Liver (tissue), 9 donors: ENCODE data around the gene SAPCD2. TPM values are rescaled to one million over a fixed set of nuclear protein-coding genes. Genes with fewer than 3 reads are reported as not detected.

Experiments
- DNase-seq: peaks from one replicate; pipeline ENCODE4 v3.0.0-alpha.2; 2017; ENCODE audit warnings: low spot score
- H3K27ac ChIP-seq, 2 donors: one replicate each; pipeline ENCODE4 v1.7.0; 2013; ENCODE audit warnings: inconsistent platforms in 2 of 2, low read length in 2 of 2, control low read depth in 1 of 2, low read depth in 1 of 2, mild to moderate bottlenecking in 1 of 2
- H3K27me3 ChIP-seq, 4 donors: one replicate each; pipeline versions ENCODE4 v1.6.1 to v1.7.0; 2013; ENCODE audit warnings: low read length in 3 of 4, inconsistent platforms in 1 of 4, mild to moderate bottlenecking in 1 of 4, moderate library complexity in 1 of 4; ENCODE audit not compliant: control insufficient read depth in 4 of 4, insufficient read depth in 4 of 4
- H3K36me3 ChIP-seq, 4 donors: one replicate each; pipeline versions ENCODE4 v1.6.1 to v1.7.0; 2013; ENCODE audit warnings: low read length in 3 of 4, mild to moderate bottlenecking in 3 of 4, low read depth in 1 of 4, moderate library complexity in 1 of 4; ENCODE audit not compliant: control insufficient read depth in 4 of 4, insufficient read depth in 3 of 4
- H3K4me1 ChIP-seq, 4 donors: one replicate each; pipeline versions ENCODE4 v1.6.1 to v1.7.0; 2013; ENCODE audit warnings: low read length in 3 of 4, mild to moderate bottlenecking in 3 of 4, moderate library complexity in 1 of 4; ENCODE audit not compliant: control insufficient read depth in 4 of 4, insufficient read depth in 4 of 4
- H3K4me3 ChIP-seq, 3 donors: one replicate each; pipeline versions ENCODE4 v1.6.1 to v1.7.0; 2013; ENCODE audit warnings: low read length in 3 of 3, control low read depth in 1 of 3, low read depth in 1 of 3, mild to moderate bottlenecking in 1 of 3
- H3K9ac ChIP-seq, 2 donors: one replicate each; pipeline ENCODE4 v1.7.0; 2013; ENCODE audit warnings: low read length in 2 of 2, mild to moderate bottlenecking in 2 of 2, moderate library complexity in 2 of 2, control low read depth in 1 of 2, low read depth in 1 of 2
- H3K9me3 ChIP-seq, 4 donors: one replicate each; pipeline versions ENCODE4 v1.6.1 to v1.7.0; 2013; ENCODE audit warnings: low read length in 3 of 4; ENCODE audit not compliant: control insufficient read depth in 4 of 4
- EGR1 ChIP-seq, 2 donors: IDR thresholded peaks; 2 replicates each; pipeline ENCODE4 v1.6.1; 2016 to 2018; ENCODE audit warnings: antibody characterized with exemption in 2 of 2, low read depth in 2 of 2
- FOXA1 ChIP-seq: IDR thresholded peaks from 2 replicates; pipeline ENCODE4 v1.6.1; 2016; ENCODE audit warnings: antibody characterized with exemption
- FOXA2 ChIP-seq: IDR thresholded peaks from 2 replicates; pipeline ENCODE4 v1.6.1; 2016; ENCODE audit warnings: antibody characterized with exemption
- GABPA ChIP-seq, 2 donors: IDR thresholded peaks in 1 of 2; conservative IDR thresholded peaks in 1 of 2; 2 replicates each; pipeline ENCODE4 v1.6.1; 2016; ENCODE audit warnings: antibody characterized with exemption in 2 of 2, mild to moderate bottlenecking in 1 of 2, moderate library complexity in 1 of 2
- HNF4A ChIP-seq, 2 donors: conservative IDR thresholded peaks; 2 replicates each; pipeline ENCODE4 v1.6.1; 2016; ENCODE audit warnings: antibody characterized with exemption in 2 of 2, mild to moderate bottlenecking in 2 of 2
- JUND ChIP-seq, 2 donors: IDR thresholded peaks; 2 replicates each; pipeline ENCODE4 v1.6.1; 2016; ENCODE audit warnings: antibody characterized with exemption in 2 of 2
- RXRA ChIP-seq, 2 donors: IDR thresholded peaks; 2 replicates each; pipeline ENCODE4 v1.6.1; 2017 to 2018; ENCODE audit warnings: antibody characterized with exemption in 2 of 2, mild to moderate bottlenecking in 1 of 2
- SP1 ChIP-seq: IDR thresholded peaks from 2 replicates; pipeline ENCODE4 v1.6.1; 2018; ENCODE audit warnings: antibody characterized with exemption, mild to moderate bottlenecking
- YY1 ChIP-seq: IDR thresholded peaks from 2 replicates; pipeline ENCODE4 v1.6.1; 2016; ENCODE audit warnings: antibody characterized with exemption, mild to moderate bottlenecking
- WGBS: extraction: QIAGEN DNeasy Blood & Tissue Kit; methylation state at CpG from one replicate; pipeline ENCODE4 v1.1.7; 2013; 5-methylcytosine and 5-hydroxymethylcytosine counted together
- polyA plus RNA-seq, 2 donors: library from polyadenylated mRNA; stranded (reverse) in 1 of 2; unstranded in 1 of 2; fragments of 200-250 nt in 1 of 2; fragments of >200 nt in 1 of 2; fragmentation: Nextera tagmentation in 1 of 2; extraction: Ambion mirVana in 1 of 2; gene quantifications; one replicate each; pipeline versions ENCODE4 v1.2.1 to v1.2.3, GENCODE V29; 2013 to 2015
- total RNA-seq, 2 donors: library from RNA; depleted of rRNA; stranded (reverse); fragments of >200 nt; gene quantifications; one replicate each; pipeline ENCODE4 v1.2.3, GENCODE V29; 2014
- TF ChIP-seq, protein P1 (sequence below): IDR thresholded peaks from 2 replicates; pipeline ENCODE4 v1.6.1; 2016; ENCODE audit warnings: antibody characterized with exemption, mild to moderate bottlenecking
- TF ChIP-seq, protein P2 (sequence below): IDR thresholded peaks from 2 replicates; pipeline ENCODE4 v1.6.1; 2016; ENCODE audit warnings: antibody characterized with exemption
- TF ChIP-seq, protein P3 (sequence below): fragments of 150-350 bp; IDR thresholded peaks from 2 replicates; pipeline ENCODE4 v1.5.1; 2017; ENCODE audit warnings: improper control_type of control experiment, low read depth, low read length; ENCODE audit not compliant: missing input control
- TF ChIP-seq, protein P4 (sequence below): IDR thresholded peaks from 2 replicates; pipeline ENCODE4 v1.6.1; 2016; ENCODE audit warnings: antibody characterized with exemption
- TF ChIP-seq, protein P5 (sequence below): IDR thresholded peaks from 2 replicates; pipeline ENCODE4 v1.6.1; 2016; ENCODE audit warnings: antibody characterized with exemption
- donor health status: healthy.
- donor health status: healthy.
- donor health status: healthy.
- donor health status: healthy.
- donor health status: healthy.

Gene SAPCD2
- total and polyA plus RNA-seq, 4 donors = 0.06 to 1.8 (median 0.23) TPM

DNA sequence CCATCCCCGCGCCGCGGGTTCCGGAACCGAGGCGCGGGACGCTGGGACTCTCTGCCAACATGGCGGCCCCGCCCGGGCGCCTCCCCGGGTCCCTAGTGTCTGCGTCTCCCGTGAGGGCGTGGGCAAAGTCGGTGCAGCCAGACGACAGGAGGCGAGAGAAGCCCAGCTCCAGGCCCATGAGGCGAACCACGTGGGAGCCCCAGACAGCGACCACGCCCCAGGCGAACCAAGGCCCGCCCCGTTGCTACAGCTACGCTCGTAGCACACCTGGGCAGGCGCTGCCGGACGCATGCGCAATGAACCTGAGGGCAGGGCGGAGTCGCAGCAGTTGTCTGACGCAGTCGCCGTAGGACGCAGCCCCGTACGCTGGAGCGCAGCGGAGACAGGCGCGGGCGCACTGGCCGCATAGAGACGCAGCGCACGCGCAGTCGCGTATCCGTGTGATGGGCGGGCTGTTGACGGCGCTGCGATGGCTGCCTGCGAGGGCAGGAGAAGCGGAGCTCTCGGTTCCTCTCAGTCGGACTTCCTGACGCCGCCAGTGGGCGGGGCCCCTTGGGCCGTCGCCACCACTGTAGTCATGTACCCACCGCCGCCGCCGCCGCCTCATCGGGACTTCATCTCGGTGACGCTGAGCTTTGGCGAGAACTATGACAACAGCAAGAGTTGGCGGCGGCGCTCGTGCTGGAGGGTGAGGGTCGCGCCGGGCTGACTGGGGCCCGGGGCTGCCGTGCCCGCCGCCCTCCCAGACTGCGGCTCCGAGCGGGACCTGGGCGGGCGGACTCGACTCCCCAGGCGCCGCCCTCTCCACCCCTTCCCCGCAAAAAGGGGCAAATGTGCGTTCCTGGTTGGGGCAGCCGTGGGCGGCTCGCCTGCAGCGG, 16.4 kb upstream of the SAPCD2 start, which contains the start of gene MAN1B1:
MAN1B1 (plus strand) TSS at position 455 of the 878 bp plus-strand sequence; CDS start at position 470, 15 bp downstream.
- Histone ChIP-seq H3K36me3 (peaks cover 0 to 12% (median 4%) of the 10 kb centered on the region in 4 donors), H3K9ac (peak within 1 kb of the TSS in 1 of 2 donors; percentile 71), H3K9me3 (no peaks in the 10 kb centered on the region), H3K27me3 (no peaks in the 10 kb centered on the region), H3K4me3 (peak within 1 kb of the TSS; percentile 51 to 83 (median 74)), H3K27ac (peak within 1 kb of the TSS; percentile 78 to 79), H3K4me1 (peaks cover 5 to 20% (median 11%) of the 10 kb centered on the region in 4 donors)
- TF ChIP-seq EGR1 (IDR thresholded peaks at IDR 0.05; ENCODE audit: low read depth in 2 of 2) = peak; percentile 79 to 97
- TF ChIP-seq, protein P1, sequence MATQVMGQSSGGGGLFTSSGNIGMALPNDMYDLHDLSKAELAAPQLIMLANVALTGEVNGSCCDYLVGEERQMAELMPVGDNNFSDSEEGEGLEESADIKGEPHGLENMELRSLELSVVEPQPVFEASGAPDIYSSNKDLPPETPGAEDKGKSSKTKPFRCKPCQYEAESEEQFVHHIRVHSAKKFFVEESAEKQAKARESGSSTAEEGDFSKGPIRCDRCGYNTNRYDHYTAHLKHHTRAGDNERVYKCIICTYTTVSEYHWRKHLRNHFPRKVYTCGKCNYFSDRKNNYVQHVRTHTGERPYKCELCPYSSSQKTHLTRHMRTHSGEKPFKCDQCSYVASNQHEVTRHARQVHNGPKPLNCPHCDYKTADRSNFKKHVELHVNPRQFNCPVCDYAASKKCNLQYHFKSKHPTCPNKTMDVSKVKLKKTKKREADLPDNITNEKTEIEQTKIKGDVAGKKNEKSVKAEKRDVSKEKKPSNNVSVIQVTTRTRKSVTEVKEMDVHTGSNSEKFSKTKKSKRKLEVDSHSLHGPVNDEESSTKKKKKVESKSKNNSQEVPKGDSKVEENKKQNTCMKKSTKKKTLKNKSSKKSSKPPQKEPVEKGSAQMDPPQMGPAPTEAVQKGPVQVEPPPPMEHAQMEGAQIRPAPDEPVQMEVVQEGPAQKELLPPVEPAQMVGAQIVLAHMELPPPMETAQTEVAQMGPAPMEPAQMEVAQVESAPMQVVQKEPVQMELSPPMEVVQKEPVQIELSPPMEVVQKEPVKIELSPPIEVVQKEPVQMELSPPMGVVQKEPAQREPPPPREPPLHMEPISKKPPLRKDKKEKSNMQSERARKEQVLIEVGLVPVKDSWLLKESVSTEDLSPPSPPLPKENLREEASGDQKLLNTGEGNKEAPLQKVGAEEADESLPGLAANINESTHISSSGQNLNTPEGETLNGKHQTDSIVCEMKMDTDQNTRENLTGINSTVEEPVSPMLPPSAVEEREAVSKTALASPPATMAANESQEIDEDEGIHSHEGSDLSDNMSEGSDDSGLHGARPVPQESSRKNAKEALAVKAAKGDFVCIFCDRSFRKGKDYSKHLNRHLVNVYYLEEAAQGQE = peak; percentile 59
- TF ChIP-seq, protein P2, sequence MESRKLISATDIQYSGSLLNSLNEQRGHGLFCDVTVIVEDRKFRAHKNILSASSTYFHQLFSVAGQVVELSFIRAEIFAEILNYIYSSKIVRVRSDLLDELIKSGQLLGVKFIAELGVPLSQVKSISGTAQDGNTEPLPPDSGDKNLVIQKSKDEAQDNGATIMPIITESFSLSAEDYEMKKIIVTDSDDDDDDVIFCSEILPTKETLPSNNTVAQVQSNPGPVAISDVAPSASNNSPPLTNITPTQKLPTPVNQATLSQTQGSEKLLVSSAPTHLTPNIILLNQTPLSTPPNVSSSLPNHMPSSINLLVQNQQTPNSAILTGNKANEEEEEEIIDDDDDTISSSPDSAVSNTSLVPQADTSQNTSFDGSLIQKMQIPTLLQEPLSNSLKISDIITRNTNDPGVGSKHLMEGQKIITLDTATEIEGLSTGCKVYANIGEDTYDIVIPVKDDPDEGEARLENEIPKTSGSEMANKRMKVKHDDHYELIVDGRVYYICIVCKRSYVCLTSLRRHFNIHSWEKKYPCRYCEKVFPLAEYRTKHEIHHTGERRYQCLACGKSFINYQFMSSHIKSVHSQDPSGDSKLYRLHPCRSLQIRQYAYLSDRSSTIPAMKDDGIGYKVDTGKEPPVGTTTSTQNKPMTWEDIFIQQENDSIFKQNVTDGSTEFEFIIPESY = peak; percentile 33
- TF ChIP-seq, protein P3, sequence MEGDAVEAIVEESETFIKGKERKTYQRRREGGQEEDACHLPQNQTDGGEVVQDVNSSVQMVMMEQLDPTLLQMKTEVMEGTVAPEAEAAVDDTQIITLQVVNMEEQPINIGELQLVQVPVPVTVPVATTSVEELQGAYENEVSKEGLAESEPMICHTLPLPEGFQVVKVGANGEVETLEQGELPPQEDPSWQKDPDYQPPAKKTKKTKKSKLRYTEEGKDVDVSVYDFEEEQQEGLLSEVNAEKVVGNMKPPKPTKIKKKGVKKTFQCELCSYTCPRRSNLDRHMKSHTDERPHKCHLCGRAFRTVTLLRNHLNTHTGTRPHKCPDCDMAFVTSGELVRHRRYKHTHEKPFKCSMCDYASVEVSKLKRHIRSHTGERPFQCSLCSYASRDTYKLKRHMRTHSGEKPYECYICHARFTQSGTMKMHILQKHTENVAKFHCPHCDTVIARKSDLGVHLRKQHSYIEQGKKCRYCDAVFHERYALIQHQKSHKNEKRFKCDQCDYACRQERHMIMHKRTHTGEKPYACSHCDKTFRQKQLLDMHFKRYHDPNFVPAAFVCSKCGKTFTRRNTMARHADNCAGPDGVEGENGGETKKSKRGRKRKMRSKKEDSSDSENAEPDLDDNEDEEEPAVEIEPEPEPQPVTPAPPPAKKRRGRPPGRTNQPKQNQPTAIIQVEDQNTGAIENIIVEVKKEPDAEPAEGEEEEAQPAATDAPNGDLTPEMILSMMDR = no peak
- TF ChIP-seq, protein P4, sequence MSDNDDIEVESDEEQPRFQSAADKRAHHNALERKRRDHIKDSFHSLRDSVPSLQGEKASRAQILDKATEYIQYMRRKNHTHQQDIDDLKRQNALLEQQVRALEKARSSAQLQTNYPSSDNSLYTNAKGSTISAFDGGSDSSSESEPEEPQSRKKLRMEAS = peak; percentile 73
- TF ChIP-seq HNF4A (conservative IDR thresholded peaks at IDR 0.05) = peak in 1 of 2 donors; percentile 7
- TF ChIP-seq, protein P5, sequence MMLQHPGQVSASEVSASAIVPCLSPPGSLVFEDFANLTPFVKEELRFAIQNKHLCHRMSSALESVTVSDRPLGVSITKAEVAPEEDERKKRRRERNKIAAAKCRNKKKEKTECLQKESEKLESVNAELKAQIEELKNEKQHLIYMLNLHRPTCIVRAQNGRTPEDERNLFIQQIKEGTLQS = no peak
- TF ChIP-seq RXRA (IDR thresholded peaks at IDR 0.05) = peak in 1 of 2 donors; percentile 6
- no peak for TF ChIP-seq JUND (IDR thresholded peaks at IDR 0.05)
- peak; percentile 7 for TF ChIP-seq FOXA1
- peak; percentile 60 for TF ChIP-seq SP1
- peak; percentile 98 for TF ChIP-seq YY1
- peak in 1 of 2 donors; percentile 55 for TF ChIP-seq GABPA (IDR thresholded peaks at IDR 0.05 in 1 of 2, conservative IDR thresholded peaks at IDR 0.05 in 1 of 2)
- TF ChIP-seq FOXA2 = no peak
- DNase-seq = peak; percentile 98
- under 1% methylated on average over 101 of the region's 101 CpGs for WGBS
